GM10248 (cell line): ENCODE results near the gene GPSM1.

ENCODE experiments used
- CTCF ChIA-PET: fragments of 300-600 bp; sonication (Branson Sonifier 250); formaldehyde crosslinking; extraction: SDS; loops from one replicate; lab custom pipeline; 2021; ENCODE audit warnings: antibody characterized with exemption; lab: Yijun Ruan, JAX
- POLR2A ChIA-PET: fragments of 350-650 bp; sonication (Branson Sonifier 250); formaldehyde crosslinking; extraction: SDS; loops from one replicate; lab custom pipeline; 2020; ENCODE audit warnings: antibody characterized with exemption; lab: Yijun Ruan, JAX
- DNase-seq: peaks from one replicate; pipeline ENCODE4 v3.0.0; 2012; ENCODE audit errors: extremely low spot score
- CTCF ChIP-seq: IDR thresholded peaks from 2 replicates; pipeline ENCODE4 v1.5.1; 2012; ENCODE audit warnings: mild to moderate bottlenecking, low read depth; ENCODE audit errors: extremely low read depth, missing control alignments, control extremely low read depth

GPSM1 gene

GRCh38 chr9:136333486-136333885, 6.1 kb downstream of the GPSM1 start:
- POLR2A ChIA-PET: no interaction called here
- no peak for TF ChIP-seq CTCF
- CTCF ChIA-PET: no interaction called here
- DNase-seq: no peak

GRCh38 chr9:136334541-136334940, 7.2 kb downstream of the GPSM1 start:
- TF ChIP-seq CTCF: no peak
- no peak for DNase-seq
- CTCF ChIA-PET: interaction anchor here (1.2 kb wide), 1 partner anchor 13 kb away, joined by 3 read pairs; no protein-coding TSS in a partner anchor
- POLR2A ChIA-PET: no interaction called here

- TF ChIP-seq CTCF: no peak
- CTCF ChIA-PET: interaction anchor here (1.2 kb wide), 1 partner anchor 14 kb away, joined by 3 read pairs; no protein-coding TSS in a partner anchor
- DNase-seq: no peak
- POLR2A ChIA-PET: no interaction called here
Observed at GRCh38 chr9:136335296-136336155, 8.2 kb downstream of the GPSM1 start.

- TF ChIP-seq CTCF: no peak
- no peak for DNase-seq
- POLR2A ChIA-PET: no interaction called here
- CTCF ChIA-PET: interaction anchor here (1.0 to 1.4 kb wide), 3 partner anchors 27 to 65 kb away, joined by 5 read pairs; partner anchors contain the start of gene DNLZ
Observed at GRCh38 chr9:136336156-136336870, 9.0 kb downstream of the GPSM1 start.

- ChIA-PET CTCF (interaction anchor here (1.0 to 1.4 kb wide), 3 partner anchors 26 to 64 kb away, joined by 5 read pairs; partner anchors contain the start of gene DNLZ), POLR2A (no interaction called here)
- no peak for DNase-seq
- no peak for TF ChIP-seq CTCF
Observed at GRCh38 chr9:136336881-136337280, 9.5 kb downstream of the GPSM1 start.
